ENCODE results near the gene TNIP2.

DNA sequence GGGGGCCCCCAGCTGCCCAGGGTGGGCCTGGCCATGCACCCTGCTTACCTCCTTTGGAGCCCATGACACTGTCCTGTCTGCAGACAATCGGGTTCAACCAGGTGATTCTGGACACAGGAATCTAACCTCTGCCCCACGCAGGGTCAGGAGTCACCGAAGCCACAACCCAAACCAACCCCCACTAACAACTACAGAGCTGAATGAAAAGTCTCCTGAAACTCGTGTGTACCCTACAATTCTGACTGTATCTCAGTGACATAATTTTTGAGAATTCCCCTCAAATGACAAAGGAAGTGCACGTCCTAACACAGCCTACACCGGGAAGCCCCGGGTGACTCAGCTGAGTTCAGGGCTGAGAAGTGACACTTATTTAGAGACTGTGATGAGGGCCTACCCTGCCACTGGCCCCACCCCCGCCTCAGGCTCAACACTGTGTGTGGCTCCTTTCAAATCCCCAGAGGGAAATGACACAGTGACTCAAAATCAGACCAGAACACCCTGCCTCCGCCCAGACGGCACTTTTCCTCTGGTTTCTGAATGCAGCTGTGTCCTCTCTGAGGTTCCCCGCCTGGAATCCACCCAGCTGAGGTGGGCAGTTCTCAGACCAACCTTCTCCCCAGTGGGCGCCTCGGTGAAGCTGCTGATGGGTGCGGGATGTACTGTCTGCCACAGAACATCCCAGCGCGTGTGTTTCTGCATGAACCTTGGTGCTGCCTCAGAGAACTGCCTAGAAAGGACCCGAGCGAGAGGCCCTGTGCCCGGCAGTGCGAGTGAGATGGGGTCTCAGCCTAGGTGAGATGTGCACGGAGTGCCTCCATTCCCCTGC, 9.9 kb downstream of the TNIP2 start:
- TF ChIP-seq EZH2 (IDR thresholded peaks at IDR 0.05; ENCODE audit: insufficient read depth, low read length) = no peak
- no peak for TF ChIP-seq CTCF (IDR thresholded peaks at IDR 0.05; ENCODE audit: insufficient read depth, low read depth, low read length)
